ENCODE results near the gene RHAG.
"Not testable (repeated sequence)": the region's sequence is repeated elsewhere in the genome, so short reads cannot be mapped to it uniquely, and the experiment has no call there.

Gene RHAG

DNA sequence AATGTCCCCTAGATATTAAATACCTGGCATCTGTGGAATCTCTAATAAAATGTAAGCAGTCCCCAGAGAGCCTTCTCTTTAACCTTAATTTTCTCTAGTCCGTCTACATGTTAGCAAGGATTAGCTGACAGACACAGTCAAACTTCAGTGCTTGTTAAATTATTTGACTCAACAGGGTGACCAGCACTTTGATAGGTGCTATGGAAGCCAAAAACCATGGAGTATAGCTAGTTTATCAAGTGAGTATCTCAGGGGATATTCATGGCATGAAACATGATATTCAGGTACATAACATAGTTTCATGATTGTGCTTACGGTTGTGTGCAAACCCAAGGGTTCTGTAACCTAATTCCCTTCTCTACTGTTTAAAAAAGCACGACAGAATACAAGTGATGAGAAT, 3.9 kb downstream of the RHAG start:
- Mint-ChIP-seq H3K27me3 (no peaks in the 10 kb centered on the region), H3K4me1 (ENCODE audit: low read depth in 2 of 2) (no peaks in the 10 kb centered on the region), H3K9me3 (no peaks in the 10 kb centered on the region), H3K4me3 (no peak overlapping the region), H3K27ac (no peak overlapping the region), H3K36me3 (ENCODE audit: insufficient read depth) (no peaks in the 10 kb centered on the region)
- DNase-seq (no peak), ATAC-seq (replicated peaks) (no peak)

DNA sequence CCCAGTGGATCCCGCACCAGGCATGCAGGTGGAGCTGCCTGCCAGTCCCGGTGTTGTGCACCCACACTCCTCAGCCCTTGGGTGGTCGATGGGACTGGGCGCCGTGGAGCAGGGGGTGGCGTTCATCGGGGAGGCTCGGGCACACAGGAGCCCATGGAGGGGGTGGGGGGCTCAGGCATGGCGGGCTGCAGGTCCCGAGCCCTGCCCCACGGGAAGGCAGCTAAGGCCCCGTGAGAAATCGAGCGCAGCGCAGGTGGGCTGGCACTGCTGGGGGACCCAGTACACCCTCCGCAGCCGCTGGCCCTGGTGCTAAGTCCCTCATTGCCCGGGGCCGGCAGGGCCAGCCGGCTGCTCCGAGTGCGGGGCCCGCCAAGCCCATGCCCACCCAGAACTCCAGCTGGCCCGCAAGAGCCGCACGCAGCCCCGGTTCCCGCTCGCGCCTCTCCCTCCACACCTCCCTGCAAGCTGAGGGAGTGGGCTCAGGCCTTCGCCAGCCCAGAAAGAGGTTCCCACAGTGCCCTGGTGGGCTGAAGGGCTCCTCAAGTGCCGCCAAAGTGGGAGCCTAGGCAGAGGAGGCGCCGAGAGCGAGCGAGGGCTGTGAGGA, 7.1 kb downstream of the RHAG start:
- H3K27ac Mint-ChIP-seq; H3K36me3 Mint-ChIP-seq (ENCODE audit: insufficient read depth); H3K4me1 Mint-ChIP-seq (ENCODE audit: low read depth in 2 of 2); H3K27me3 Mint-ChIP-seq; H3K4me3 Mint-ChIP-seq; DNase-seq; ATAC-seq (replicated peaks); H3K9me3 Mint-ChIP-seq: not testable (repeated sequence)

DNA sequence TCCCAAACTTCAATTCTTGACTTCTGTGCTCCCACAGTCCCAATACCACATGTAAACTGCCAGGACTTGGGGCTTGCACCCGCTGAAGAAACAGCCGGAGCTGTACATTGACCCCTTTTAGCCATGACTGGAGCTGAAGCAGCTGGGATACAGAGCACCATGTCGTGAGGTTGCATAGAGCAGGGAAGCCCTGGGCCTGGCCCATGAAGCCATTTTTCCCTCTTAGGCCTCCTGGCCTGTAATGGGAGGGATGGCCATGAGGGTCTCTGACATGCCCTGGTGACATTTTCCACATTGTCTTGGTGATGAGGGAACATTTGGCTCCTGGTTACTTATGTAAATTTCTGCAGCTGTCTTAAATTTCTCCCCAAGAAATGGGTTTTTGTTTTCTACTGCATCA, 9.8 kb downstream of the RHAG start:
- H3K9me3 Mint-ChIP-seq: no peaks in the 10 kb centered on the region
- no peak overlapping the region for H3K4me3 Mint-ChIP-seq
- no peaks in the 10 kb centered on the region for H3K4me1 Mint-ChIP-seq (ENCODE audit: low read depth in 2 of 2)
- no peak overlapping the region for H3K27ac Mint-ChIP-seq
- ATAC-seq (replicated peaks) (no peak), DNase-seq (no peak)
- no peaks in the 10 kb centered on the region for H3K27me3 Mint-ChIP-seq
- H3K36me3 Mint-ChIP-seq (ENCODE audit: insufficient read depth): no peaks in the 10 kb centered on the region

- Mint-ChIP-seq H3K4me3 (no peak overlapping the region), H3K27ac (no peak overlapping the region), H3K36me3 (ENCODE audit: insufficient read depth) (no peaks in the 10 kb centered on the region), H3K27me3 (no peaks in the 10 kb centered on the region), H3K4me1 (ENCODE audit: low read depth in 2 of 2) (no peaks in the 10 kb centered on the region), H3K9me3 (no peaks in the 10 kb centered on the region)
- DNase-seq: no peak
- ATAC-seq (replicated peaks): no peak
Observed at GRCh38 chr6:49618257-49618656, 18.4 kb downstream of the RHAG start.

DNA sequence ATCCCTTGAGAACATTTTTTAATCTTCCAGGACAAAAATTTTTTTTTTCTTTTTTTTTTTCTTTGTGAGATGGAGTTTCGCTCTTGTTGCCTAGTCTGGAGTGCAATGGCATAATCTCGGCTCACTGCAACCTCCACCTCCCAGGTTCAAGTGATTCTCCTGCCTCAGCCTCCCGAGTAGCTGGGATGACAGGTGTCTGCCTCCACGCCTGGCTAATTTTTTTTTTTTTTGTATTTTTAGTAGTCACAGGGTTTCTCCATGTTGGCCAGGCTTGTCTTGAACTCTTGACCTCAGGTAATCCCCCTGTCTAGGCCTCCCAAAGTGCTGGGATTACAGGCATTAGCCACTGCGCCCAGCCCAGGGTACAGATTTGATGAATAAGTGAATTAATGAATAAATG, 22.5 kb downstream of the RHAG start:
- not testable (repeated sequence) for H3K36me3 Mint-ChIP-seq (ENCODE audit: insufficient read depth); DNase-seq; H3K27me3 Mint-ChIP-seq; ATAC-seq (replicated peaks); H3K9me3 Mint-ChIP-seq; H3K4me1 Mint-ChIP-seq (ENCODE audit: low read depth in 2 of 2); H3K4me3 Mint-ChIP-seq; H3K27ac Mint-ChIP-seq

DNA sequence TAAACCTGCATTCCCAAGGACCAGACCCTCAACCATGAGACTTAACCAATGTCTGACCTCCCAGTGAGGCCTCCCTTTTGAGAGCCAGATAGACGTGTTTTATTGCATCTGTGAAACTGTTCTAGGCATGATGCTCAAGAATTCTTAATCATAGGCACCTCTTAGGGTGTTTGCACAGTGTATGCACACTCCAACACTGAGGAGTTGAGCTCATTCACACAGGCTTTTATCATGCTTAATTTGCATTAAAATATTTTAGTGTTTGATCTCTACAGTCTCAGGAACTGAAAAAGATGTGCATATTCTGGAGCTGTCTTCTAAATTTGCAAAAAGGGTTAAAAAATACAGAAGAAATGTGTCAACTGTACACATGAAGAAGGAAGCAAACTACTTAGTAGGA, 27.4 kb downstream of the RHAG start:
- no peak for ATAC-seq (replicated peaks)
- Mint-ChIP-seq H3K27ac (no peak overlapping the region), H3K4me1 (ENCODE audit: low read depth in 2 of 2) (no peaks in the 10 kb centered on the region), H3K9me3 (no peaks in the 10 kb centered on the region), H3K36me3 (ENCODE audit: insufficient read depth) (peaks cover 3% of the 10 kb centered on the region), H3K27me3 (no peaks in the 10 kb centered on the region), H3K4me3 (no peak overlapping the region)
- DNase-seq: no peak

DNA sequence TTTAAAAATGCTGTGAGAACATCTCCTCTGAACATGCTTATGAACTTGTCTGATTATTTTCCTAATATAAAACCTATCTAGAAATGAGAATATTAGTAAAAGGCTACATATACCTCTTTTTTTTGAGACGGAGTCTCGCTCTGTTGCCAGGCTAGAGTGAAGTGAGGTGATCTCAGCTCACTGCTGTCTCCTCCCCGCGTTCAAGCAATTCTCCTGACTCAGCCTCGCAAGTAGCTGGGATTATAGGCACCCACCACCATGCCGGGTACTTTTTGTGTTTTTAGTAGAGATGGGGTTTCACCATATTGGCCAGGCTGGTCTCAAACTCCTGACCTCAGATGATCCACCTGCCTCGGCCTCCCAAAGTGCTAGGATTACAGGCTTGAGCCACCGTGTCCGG, 28.4 kb downstream of the RHAG start:
- not testable (repeated sequence) for H3K4me1 Mint-ChIP-seq (ENCODE audit: low read depth in 2 of 2); H3K9me3 Mint-ChIP-seq; H3K36me3 Mint-ChIP-seq (ENCODE audit: insufficient read depth); DNase-seq; ATAC-seq (replicated peaks); H3K27me3 Mint-ChIP-seq; H3K4me3 Mint-ChIP-seq; H3K27ac Mint-ChIP-seq

DNA sequence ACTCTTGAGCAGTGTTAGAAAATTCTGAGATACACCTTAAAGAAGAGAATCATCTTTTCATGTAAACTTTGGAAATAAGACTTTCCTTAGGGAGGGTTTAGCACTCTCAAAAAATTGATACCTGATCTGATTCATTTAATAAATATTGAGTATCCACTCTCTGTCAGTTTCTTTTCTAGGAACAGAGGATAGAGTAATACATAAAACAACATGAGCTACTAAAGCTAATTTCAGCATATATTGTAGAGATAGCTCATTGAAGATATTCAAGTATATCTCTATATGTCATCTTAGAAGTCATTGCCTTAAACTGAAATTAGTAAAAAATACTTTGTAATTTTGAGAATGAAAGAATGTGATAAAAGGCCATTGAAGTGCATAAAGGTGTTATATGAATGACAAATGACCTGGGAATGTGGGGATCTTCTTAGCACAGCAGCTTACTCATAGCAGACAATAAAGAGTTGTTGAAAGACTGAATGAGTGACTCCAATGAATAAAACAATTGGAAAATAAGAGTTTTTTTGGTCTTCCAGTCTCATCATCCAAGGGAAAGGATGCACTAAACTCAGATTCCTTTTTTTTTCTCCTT, 29.2 kb downstream of the RHAG start:
- H3K4me3 Mint-ChIP-seq: no peak overlapping the region
- no peak for ATAC-seq (replicated peaks)
- peaks cover 3% of the 10 kb centered on the region for H3K36me3 Mint-ChIP-seq (ENCODE audit: insufficient read depth)
- no peak for DNase-seq
- H3K9me3 Mint-ChIP-seq: peaks cover 0 to 3% of the 10 kb centered on the region in 2 donors
- H3K4me1 Mint-ChIP-seq (ENCODE audit: low read depth in 2 of 2): no peaks in the 10 kb centered on the region
- no peaks in the 10 kb centered on the region for H3K27me3 Mint-ChIP-seq
- no peak overlapping the region for H3K27ac Mint-ChIP-seq

- H3K4me3 Mint-ChIP-seq: no peak overlapping the region
- H3K4me1 Mint-ChIP-seq (ENCODE audit: low read depth in 2 of 2): no peaks in the 10 kb centered on the region
- no peak for ATAC-seq (replicated peaks)
- H3K9me3 Mint-ChIP-seq: peaks cover 0 to 3% of the 10 kb centered on the region in 2 donors
- no peak for DNase-seq
- no peaks in the 10 kb centered on the region for H3K27me3 Mint-ChIP-seq
- H3K27ac Mint-ChIP-seq: no peak overlapping the region
- peaks cover 3% of the 10 kb centered on the region for H3K36me3 Mint-ChIP-seq (ENCODE audit: insufficient read depth)
Observed at GRCh38 chr6:49606721-49607390, 29.8 kb downstream of the RHAG start.

GRCh38 chr6:49604080-49604479, 32.6 kb downstream of the RHAG start:
- not testable (repeated sequence) for H3K27ac Mint-ChIP-seq; H3K36me3 Mint-ChIP-seq (ENCODE audit: insufficient read depth); H3K4me1 Mint-ChIP-seq (ENCODE audit: low read depth in 2 of 2); H3K27me3 Mint-ChIP-seq; DNase-seq; ATAC-seq (replicated peaks); H3K4me3 Mint-ChIP-seq; H3K9me3 Mint-ChIP-seq

DNA sequence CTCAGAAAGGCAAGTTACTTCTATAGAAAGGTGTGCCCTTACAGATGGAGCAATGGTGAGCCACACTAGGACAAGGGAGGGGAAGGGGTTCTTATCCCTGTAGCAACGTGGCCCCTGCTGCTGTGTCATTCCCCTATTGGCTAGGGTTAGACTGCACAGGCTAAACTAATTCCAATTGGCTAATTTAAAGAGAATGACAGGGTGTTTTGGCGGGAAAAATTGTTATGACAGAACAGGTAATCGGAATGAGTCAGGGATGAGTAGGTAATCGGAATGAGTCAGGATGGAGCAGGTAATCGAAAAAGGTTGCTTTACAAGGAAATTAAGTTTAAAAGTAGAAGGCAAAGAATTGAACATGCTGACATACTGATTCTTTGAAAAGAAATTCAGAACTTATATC, 49.4 kb downstream of the RHAG start:
- not testable (repeated sequence) for H3K4me1 Mint-ChIP-seq (ENCODE audit: low read depth in 2 of 2); H3K27me3 Mint-ChIP-seq; H3K9me3 Mint-ChIP-seq; H3K4me3 Mint-ChIP-seq; H3K27ac Mint-ChIP-seq; H3K36me3 Mint-ChIP-seq (ENCODE audit: insufficient read depth); DNase-seq; ATAC-seq (replicated peaks)

GRCh38 chr6:49582529-49582928, 54.1 kb downstream of the RHAG start:
- ATAC-seq (replicated peaks) (no peak), DNase-seq (no peak)
- H3K4me3 Mint-ChIP-seq: no peak overlapping the region
- no peaks in the 10 kb centered on the region for H3K36me3 Mint-ChIP-seq (ENCODE audit: insufficient read depth)
- peaks cover 0 to 3% of the 10 kb centered on the region in 2 donors for H3K9me3 Mint-ChIP-seq
- no peaks in the 10 kb centered on the region for H3K27me3 Mint-ChIP-seq
- H3K27ac Mint-ChIP-seq: no peak overlapping the region
- no peaks in the 10 kb centered on the region for H3K4me1 Mint-ChIP-seq (ENCODE audit: low read depth in 2 of 2)

GRCh38 chr6:49579649-49580048, 57.0 kb downstream of the RHAG start:
- Mint-ChIP-seq H3K4me3 (no peak overlapping the region), H3K27ac (no peak overlapping the region), H3K27me3 (no peaks in the 10 kb centered on the region), H3K9me3 (peaks cover 0 to 3% of the 10 kb centered on the region in 2 donors), H3K36me3 (ENCODE audit: insufficient read depth) (no peaks in the 10 kb centered on the region), H3K4me1 (ENCODE audit: low read depth in 2 of 2) (no peaks in the 10 kb centered on the region)
- no peak for DNase-seq
- ATAC-seq (replicated peaks): no peak

DNA sequence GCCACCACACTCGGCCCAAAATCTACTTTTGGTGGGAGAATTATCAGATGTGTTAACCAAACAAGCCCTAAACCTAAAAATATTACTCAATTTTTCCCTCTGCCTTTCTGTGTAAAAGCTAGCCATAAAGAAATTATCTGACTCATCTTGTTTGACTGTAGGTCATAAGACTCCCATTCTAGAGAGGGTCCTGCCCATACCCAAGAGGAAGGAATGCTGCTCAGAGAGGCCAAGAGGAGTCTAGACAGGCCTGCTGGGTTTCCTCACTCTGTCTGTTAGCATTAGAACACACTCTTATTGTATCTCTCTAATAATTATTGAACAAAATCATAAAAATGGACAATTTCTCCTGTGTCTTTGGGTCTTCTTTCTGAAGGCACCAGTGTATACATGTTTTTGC, 60.0 kb downstream of the RHAG start:
- H3K36me3 Mint-ChIP-seq (ENCODE audit: insufficient read depth): no peaks in the 10 kb centered on the region
- H3K27me3 Mint-ChIP-seq: no peaks in the 10 kb centered on the region
- H3K27ac Mint-ChIP-seq: no peak overlapping the region
- DNase-seq (no peak), ATAC-seq (replicated peaks) (no peak)
- H3K9me3 Mint-ChIP-seq: peaks cover 0 to 3% of the 10 kb centered on the region in 2 donors
- no peak overlapping the region for H3K4me3 Mint-ChIP-seq
- no peaks in the 10 kb centered on the region for H3K4me1 Mint-ChIP-seq (ENCODE audit: low read depth in 2 of 2)
